Endothelial cell of umbilical vein (primary cell): ENCODE data around the gene APEX1.

Experiments used
- CTCF ChIP-seq, 2 donors: IDR thresholded peaks; 1 replicate in 1 of 2; 2 replicates in 1 of 2; pipeline ENCODE4 v1.5.1; 2011; ENCODE audit warnings: low read length in 2 of 2, mild to moderate bottlenecking in 2 of 2, moderate library complexity in 2 of 2, control low read depth in 1 of 2, inconsistent platforms in 1 of 2, low read depth in 1 of 2; ENCODE audit not compliant: insufficient read depth in 1 of 2; ENCODE audit errors: extremely low read depth in 1 of 2
- EZH2 ChIP-seq: IDR thresholded peaks from 2 replicates; pipeline ENCODE4 v1.6.1; 2012; ENCODE audit warnings: borderline replicate concordance, low read depth, mild to moderate bottlenecking, moderate library complexity, low read length, inconsistent platforms; ENCODE audit not compliant: severe bottlenecking
- MAX ChIP-seq: IDR thresholded peaks from 2 replicates; pipeline ENCODE4 v1.6.1; 2011; ENCODE audit not compliant: insufficient read depth, insufficient read length
- MYC ChIP-seq: IDR thresholded peaks from one replicate; pipeline ENCODE4 v1.6.1; 2011; ENCODE audit warnings: mild to moderate bottlenecking, low read depth, low read length
- POLR2A ChIP-seq: IDR thresholded peaks from 2 replicates; pipeline ENCODE4 v1.6.1; 2012; ENCODE audit warnings: low read depth, mild to moderate bottlenecking, control low read depth, low read length
- POLR2AphosphoS5 ChIP-seq: IDR thresholded peaks from 2 replicates; pipeline ENCODE4 v1.6.1; 2012; ENCODE audit warnings: low read depth, mild to moderate bottlenecking, control low read depth, low read length, moderate library complexity; ENCODE audit not compliant: insufficient read depth

- TF ChIP-seq CTCF (IDR thresholded peaks at IDR 0.05; ENCODE audit: extremely low read depth in 1 of 2, insufficient read depth in 1 of 2, low read depth in 1 of 2, low read length in 2 of 2) = no peak
- no peak for TF ChIP-seq MYC
- no peak for TF ChIP-seq POLR2AphosphoS5
- TF ChIP-seq POLR2A = no peak
- no peak for TF ChIP-seq MAX
- TF ChIP-seq EZH2 = no peak
These were observed 35.5 kb downstream of the APEX1 start for GRCh38 chr14:20490563-20490962.
